GM19193 (cell line): ENCODE data around the gene NDUFB10.

Source experiments
- POLR2A ChIP-seq: IDR thresholded peaks from 4 replicates; pipeline ENCODE4 v1.6.1; 2011; ENCODE audit not compliant: insufficient read depth, insufficient read length; ENCODE audit errors: extremely low read depth

The NDUFB10 gene

GRCh38 chr16:1919327-1919998 is 39.9 kb upstream of the NDUFB10 start:
- no peak for TF ChIP-seq POLR2A

GRCh38 chr16:1920727-1921171 is 38.6 kb upstream of the NDUFB10 start:
- no peak for TF ChIP-seq POLR2A

GRCh38 chr16:1922357-1922756 is 37.0 kb upstream of the NDUFB10 start:
- TF ChIP-seq POLR2A, result no peak

- TF ChIP-seq POLR2A, result no peak
Measured at GRCh38 chr16:1923299-1924034, 35.9 kb upstream of the NDUFB10 start.

- TF ChIP-seq POLR2A, result no peak
Measured at GRCh38 chr16:1924095-1924494, 35.2 kb upstream of the NDUFB10 start.

- TF ChIP-seq POLR2A, result no peak
Measured at GRCh38 chr16:1926271-1926670, 33.1 kb upstream of the NDUFB10 start.

GRCh38 chr16:1929105-1929504 is 30.2 kb upstream of the NDUFB10 start:
- TF ChIP-seq POLR2A, result no peak

GRCh38 chr16:1929578-1930337 is 29.6 kb upstream of the NDUFB10 start:
- TF ChIP-seq POLR2A, result no peak

- no peak for TF ChIP-seq POLR2A
Measured at GRCh38 chr16:1930338-1930720, 29.0 kb upstream of the NDUFB10 start.

- no peak for TF ChIP-seq POLR2A
Measured at GRCh38 chr16:1932050-1933028, 27.0 kb upstream of the NDUFB10 start.

GRCh38 chr16:1933097-1933661 is 26.2 kb upstream of the NDUFB10 start:
- no peak for TF ChIP-seq POLR2A

GRCh38 chr16:1936945-1937479 is 22.3 kb upstream of the NDUFB10 start:
- TF ChIP-seq POLR2A, result no peak

- TF ChIP-seq POLR2A, result no peak
Measured at GRCh38 chr16:1938316-1938715, 21.0 kb upstream of the NDUFB10 start.

- TF ChIP-seq POLR2A, result no peak
Measured at GRCh38 chr16:1938910-1939309, 20.4 kb upstream of the NDUFB10 start.
